H1 (cell line): ENCODE results near the gene ZNRF3. TPM values are rescaled to one million over a fixed set of nuclear protein-coding genes. Genes with fewer than 3 reads are reported as not detected.

Experiments
- CHD1 ChIP-seq: IDR thresholded peaks from 2 replicates; pipeline ENCODE4 v1.6.1; 2012; ENCODE audit warnings: low read depth, low read length, improper control_type of control experiment
- HDAC6 ChIP-seq: IDR thresholded peaks from one replicate; pipeline ENCODE4 v1.7.1; 2012; ENCODE audit warnings: low read depth, mild to moderate bottlenecking, inconsistent platforms, low read length, moderate library complexity
- KDM1A ChIP-seq: fragments of 200-600, 300-600 bp; sonication (generic); IDR thresholded peaks from 2 replicates; pipeline ENCODE4 v1.7.1; 2016; ENCODE audit warnings: mild to moderate bottlenecking, low read length, borderline replicate concordance
- NRF1 ChIP-seq: IDR thresholded peaks from 2 replicates; pipeline ENCODE4 v1.6.1; 2011; ENCODE audit warnings: mild to moderate bottlenecking, low read depth, low read length, improper control_type of control experiment
- POLR2AphosphoS5 ChIP-seq: IDR thresholded peaks from 2 replicates; pipeline ENCODE4 v1.6.1; 2011; ENCODE audit warnings: low read depth, low read length
- POU5F1 ChIP-seq: IDR thresholded peaks from 2 replicates; pipeline ENCODE4 v1.6.1; 2011; ENCODE audit warnings: low read depth, mild to moderate bottlenecking, low read length, moderate library complexity
- SUZ12 ChIP-seq: fragments of 200-600 bp; sonication (generic); IDR thresholded peaks from 2 replicates; pipeline ENCODE4 v1.6.1; 2012; ENCODE audit warnings: mild to moderate bottlenecking, inconsistent platforms, low read length, moderate library complexity, mixed read lengths
- polyA plus RNA-seq, 7 experiments: library from polyadenylated mRNA; depleted of rRNA in 3 of 7; stranded (reverse) in 5 of 7; unstranded in 2 of 7; fragments of >200 nt in 5 of 7; fragments of 200-250 nt in 2 of 7; gene quantifications; 1 replicate in 5 of 7; 2 replicates in 1 of 7; 4 replicates in 1 of 7; pipeline versions ENCODE4 v1.2.1 to v1.2.3, GENCODE V29; 2011 to 2013; ENCODE audit warnings: missing spikeins in 2 of 7, mixed read lengths in 2 of 7
- total RNA-seq: library from RNA; stranded (reverse); fragmentation: NEBNext Ultra II Directional; extraction: Animal tissue kit (Norgen Biotek cat#: 25700); gene quantifications from 2 replicates; pipeline ENCODE4 v1.2.1, GENCODE V29; 2021
- TF ChIP-seq, protein P1 (sequence below): fragments of 300-600 bp; sonication (generic); IDR thresholded peaks from 2 replicates; pipeline ENCODE4 v1.7.1; 2012; ENCODE audit warnings: low read length, moderate library complexity, mild to moderate bottlenecking, inconsistent platforms; ENCODE audit not compliant: insufficient replicate concordance
- TF ChIP-seq, protein P2 (sequence below): IDR thresholded peaks from 2 replicates; pipeline ENCODE4 v1.6.1; 2011; ENCODE audit warnings: low read depth, mild to moderate bottlenecking, low read length; ENCODE audit not compliant: insufficient read depth

The ZNRF3 gene
- total and polyA plus RNA-seq, 2 of the 8 experiments (the other 6 are each of a cell fraction or from before 2014, with no cell fraction given), result 14.1 to 21.7 TPM

DNA sequence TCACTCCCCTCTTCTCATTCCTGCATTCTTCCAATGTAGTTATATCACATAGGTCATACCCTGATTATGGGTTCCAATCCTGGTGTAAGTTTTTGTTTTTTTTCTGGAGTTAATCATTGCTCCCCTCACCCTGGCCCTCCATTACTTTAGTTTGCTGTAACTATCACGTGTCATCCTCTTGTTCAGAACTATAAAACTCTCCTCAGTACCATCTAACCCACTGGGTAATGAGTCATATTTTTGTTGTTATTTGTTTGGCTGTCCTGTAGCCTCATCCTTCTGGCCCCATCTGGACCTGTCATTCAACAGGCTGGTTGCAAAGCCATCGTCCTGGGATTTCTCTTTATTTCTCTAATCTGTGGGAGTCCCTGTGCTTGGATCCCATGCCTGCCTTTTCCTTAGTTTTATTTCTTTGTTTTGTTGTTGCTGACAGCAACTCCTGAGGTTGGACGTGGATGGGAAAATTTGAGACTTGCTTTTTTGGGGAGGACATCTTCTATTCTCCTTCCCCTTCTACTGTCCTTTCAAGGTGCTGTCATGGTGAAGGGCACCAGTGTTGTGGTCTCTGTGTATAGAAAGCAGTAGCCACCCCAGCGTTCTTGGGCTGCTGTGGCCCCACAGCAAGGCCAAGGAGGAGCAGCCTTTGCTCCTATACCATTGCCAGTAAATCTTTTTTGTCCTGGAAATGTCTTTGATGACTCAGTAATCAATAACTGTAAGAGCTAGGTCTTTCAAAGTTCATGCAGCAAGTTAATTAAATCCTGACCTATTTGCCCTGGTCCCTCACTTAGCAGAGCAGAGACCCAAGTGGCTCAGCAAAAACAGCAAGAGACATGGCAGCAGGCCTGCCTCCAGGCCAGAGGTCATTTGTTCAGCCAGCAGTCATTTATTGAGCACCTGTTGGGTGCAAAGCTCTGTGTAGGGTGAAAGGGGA is 95.8 kb downstream of the ZNRF3 start (continued):
- TF ChIP-seq, protein P1, sequence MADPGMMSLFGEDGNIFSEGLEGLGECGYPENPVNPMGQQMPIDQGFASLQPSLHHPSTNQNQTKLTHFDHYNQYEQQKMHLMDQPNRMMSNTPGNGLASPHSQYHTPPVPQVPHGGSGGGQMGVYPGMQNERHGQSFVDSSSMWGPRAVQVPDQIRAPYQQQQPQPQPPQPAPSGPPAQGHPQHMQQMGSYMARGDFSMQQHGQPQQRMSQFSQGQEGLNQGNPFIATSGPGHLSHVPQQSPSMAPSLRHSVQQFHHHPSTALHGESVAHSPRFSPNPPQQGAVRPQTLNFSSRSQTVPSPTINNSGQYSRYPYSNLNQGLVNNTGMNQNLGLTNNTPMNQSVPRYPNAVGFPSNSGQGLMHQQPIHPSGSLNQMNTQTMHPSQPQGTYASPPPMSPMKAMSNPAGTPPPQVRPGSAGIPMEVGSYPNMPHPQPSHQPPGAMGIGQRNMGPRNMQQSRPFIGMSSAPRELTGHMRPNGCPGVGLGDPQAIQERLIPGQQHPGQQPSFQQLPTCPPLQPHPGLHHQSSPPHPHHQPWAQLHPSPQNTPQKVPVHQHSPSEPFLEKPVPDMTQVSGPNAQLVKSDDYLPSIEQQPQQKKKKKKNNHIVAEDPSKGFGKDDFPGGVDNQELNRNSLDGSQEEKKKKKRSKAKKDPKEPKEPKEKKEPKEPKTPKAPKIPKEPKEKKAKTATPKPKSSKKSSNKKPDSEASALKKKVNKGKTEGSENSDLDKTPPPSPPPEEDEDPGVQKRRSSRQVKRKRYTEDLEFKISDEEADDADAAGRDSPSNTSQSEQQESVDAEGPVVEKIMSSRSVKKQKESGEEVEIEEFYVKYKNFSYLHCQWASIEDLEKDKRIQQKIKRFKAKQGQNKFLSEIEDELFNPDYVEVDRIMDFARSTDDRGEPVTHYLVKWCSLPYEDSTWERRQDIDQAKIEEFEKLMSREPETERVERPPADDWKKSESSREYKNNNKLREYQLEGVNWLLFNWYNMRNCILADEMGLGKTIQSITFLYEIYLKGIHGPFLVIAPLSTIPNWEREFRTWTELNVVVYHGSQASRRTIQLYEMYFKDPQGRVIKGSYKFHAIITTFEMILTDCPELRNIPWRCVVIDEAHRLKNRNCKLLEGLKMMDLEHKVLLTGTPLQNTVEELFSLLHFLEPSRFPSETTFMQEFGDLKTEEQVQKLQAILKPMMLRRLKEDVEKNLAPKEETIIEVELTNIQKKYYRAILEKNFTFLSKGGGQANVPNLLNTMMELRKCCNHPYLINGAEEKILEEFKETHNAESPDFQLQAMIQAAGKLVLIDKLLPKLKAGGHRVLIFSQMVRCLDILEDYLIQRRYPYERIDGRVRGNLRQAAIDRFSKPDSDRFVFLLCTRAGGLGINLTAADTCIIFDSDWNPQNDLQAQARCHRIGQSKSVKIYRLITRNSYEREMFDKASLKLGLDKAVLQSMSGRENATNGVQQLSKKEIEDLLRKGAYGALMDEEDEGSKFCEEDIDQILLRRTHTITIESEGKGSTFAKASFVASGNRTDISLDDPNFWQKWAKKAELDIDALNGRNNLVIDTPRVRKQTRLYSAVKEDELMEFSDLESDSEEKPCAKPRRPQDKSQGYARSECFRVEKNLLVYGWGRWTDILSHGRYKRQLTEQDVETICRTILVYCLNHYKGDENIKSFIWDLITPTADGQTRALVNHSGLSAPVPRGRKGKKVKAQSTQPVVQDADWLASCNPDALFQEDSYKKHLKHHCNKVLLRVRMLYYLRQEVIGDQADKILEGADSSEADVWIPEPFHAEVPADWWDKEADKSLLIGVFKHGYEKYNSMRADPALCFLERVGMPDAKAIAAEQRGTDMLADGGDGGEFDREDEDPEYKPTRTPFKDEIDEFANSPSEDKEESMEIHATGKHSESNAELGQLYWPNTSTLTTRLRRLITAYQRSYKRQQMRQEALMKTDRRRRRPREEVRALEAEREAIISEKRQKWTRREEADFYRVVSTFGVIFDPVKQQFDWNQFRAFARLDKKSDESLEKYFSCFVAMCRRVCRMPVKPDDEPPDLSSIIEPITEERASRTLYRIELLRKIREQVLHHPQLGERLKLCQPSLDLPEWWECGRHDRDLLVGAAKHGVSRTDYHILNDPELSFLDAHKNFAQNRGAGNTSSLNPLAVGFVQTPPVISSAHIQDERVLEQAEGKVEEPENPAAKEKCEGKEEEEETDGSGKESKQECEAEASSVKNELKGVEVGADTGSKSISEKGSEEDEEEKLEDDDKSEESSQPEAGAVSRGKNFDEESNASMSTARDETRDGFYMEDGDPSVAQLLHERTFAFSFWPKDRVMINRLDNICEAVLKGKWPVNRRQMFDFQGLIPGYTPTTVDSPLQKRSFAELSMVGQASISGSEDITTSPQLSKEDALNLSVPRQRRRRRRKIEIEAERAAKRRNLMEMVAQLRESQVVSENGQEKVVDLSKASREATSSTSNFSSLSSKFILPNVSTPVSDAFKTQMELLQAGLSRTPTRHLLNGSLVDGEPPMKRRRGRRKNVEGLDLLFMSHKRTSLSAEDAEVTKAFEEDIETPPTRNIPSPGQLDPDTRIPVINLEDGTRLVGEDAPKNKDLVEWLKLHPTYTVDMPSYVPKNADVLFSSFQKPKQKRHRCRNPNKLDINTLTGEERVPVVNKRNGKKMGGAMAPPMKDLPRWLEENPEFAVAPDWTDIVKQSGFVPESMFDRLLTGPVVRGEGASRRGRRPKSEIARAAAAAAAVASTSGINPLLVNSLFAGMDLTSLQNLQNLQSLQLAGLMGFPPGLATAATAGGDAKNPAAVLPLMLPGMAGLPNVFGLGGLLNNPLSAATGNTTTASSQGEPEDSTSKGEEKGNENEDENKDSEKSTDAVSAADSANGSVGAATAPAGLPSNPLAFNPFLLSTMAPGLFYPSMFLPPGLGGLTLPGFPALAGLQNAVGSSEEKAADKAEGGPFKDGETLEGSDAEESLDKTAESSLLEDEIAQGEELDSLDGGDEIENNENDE, result no peak
- TF ChIP-seq, protein P2, sequence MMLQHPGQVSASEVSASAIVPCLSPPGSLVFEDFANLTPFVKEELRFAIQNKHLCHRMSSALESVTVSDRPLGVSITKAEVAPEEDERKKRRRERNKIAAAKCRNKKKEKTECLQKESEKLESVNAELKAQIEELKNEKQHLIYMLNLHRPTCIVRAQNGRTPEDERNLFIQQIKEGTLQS, result no peak
- no peak for TF ChIP-seq NRF1
- no peak for TF ChIP-seq KDM1A
- no peak for TF ChIP-seq SUZ12
- TF ChIP-seq CHD1, result no peak
- no peak for TF ChIP-seq POU5F1
- TF ChIP-seq POLR2AphosphoS5, result no peak
- no peak for TF ChIP-seq HDAC6
